Vagina (tissue), 2 donors: ENCODE results near the gene RALGAPA2.

Experiments used
- POLR2AphosphoS5 ChIP-seq, 2 donors: sonication (generic); formaldehyde crosslinking; IDR thresholded peaks; one replicate each; pipeline ENCODE4 v1.9.0; 2017; ENCODE audit warnings: antibody characterized with exemption in 2 of 2, mild to moderate bottlenecking in 2 of 2, low read depth in 1 of 2; ENCODE audit not compliant: insufficient read depth in 1 of 2
- TF ChIP-seq, protein P1 (sequence below), 3 experiments: fragments of 450-650 bp in 2 of 3; fragments of 200-600 bp in 1 of 3; sonication (generic) in 1 of 3; IDR thresholded peaks; one replicate each; pipeline ENCODE4 v1.5.1; 2017 to 2019; ENCODE audit warnings: antibody characterized with exemption in 3 of 3, mild to moderate bottlenecking in 2 of 3, moderate library complexity in 2 of 3

DNA sequence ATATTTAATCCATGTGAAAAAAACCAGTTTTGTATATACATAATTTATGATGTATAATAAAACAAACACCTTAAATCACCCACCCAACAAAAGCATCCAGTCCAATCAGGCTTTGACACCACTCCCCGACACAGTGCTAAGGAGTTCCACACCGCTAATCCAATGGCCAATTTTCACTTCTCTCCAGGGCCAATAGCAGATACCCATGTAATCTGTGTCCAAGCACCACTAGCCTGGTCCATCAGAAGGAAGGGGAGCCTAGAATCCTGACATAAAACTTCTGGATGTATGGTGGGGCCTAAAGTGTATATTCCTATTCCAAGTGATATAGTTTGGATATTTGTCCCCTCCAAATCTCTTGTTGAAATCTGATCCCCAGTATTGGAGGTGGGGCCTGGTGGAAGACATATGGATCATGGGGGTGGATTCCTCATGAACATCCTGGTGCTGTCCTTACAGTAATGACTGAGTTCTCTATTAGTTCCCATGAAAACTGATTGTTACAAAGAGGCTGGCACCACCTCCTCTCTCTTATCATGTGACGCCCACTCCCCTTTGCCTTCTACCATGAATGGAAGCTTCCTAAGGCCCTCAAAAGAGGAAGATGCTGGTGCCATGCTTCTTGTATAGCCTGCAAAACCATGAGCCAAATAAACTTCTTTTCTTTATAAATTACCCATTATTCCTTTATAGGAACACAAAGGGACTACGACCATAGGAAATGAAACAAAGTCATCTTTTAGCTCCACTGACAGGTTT lies 20.8 kb downstream of the RALGAPA2 start:
- TF ChIP-seq, protein P1, sequence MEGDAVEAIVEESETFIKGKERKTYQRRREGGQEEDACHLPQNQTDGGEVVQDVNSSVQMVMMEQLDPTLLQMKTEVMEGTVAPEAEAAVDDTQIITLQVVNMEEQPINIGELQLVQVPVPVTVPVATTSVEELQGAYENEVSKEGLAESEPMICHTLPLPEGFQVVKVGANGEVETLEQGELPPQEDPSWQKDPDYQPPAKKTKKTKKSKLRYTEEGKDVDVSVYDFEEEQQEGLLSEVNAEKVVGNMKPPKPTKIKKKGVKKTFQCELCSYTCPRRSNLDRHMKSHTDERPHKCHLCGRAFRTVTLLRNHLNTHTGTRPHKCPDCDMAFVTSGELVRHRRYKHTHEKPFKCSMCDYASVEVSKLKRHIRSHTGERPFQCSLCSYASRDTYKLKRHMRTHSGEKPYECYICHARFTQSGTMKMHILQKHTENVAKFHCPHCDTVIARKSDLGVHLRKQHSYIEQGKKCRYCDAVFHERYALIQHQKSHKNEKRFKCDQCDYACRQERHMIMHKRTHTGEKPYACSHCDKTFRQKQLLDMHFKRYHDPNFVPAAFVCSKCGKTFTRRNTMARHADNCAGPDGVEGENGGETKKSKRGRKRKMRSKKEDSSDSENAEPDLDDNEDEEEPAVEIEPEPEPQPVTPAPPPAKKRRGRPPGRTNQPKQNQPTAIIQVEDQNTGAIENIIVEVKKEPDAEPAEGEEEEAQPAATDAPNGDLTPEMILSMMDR (IDR thresholded peaks at IDR 0.05): no peak
- no peak for TF ChIP-seq POLR2AphosphoS5 (IDR thresholded peaks at IDR 0.05; ENCODE audit: insufficient read depth in 1 of 2, low read depth in 1 of 2)
